Spinal cord (tissue), 10 donors: ENCODE results near the gene CCDC201. TPM values are rescaled to one million over a fixed set of nuclear protein-coding genes. Genes with fewer than 3 reads are reported as not detected.

Experiments used
- DNase-seq, 6 donors: peaks; one replicate each; pipeline versions ENCODE4 v3.0.0 to v3.0.0-alpha.2; 2013 to 2015; ENCODE audit warnings: low spot score in 6 of 6, low read depth in 4 of 6
- H3K27ac ChIP-seq: one replicate; pipeline ENCODE4 v1.5.1; 2013; ENCODE audit warnings: low read depth, low read length, control low read depth
- H3K27me3 ChIP-seq: one replicate; pipeline ENCODE4 v1.6.1; 2013; ENCODE audit warnings: low read length; ENCODE audit not compliant: control insufficient read depth, insufficient read depth
- H3K36me3 ChIP-seq: one replicate; pipeline ENCODE4 v1.6.1; 2013; ENCODE audit warnings: low read length; ENCODE audit not compliant: control insufficient read depth, insufficient read depth
- H3K4me1 ChIP-seq: one replicate; pipeline ENCODE4 v1.6.1; 2013; ENCODE audit warnings: low read length; ENCODE audit not compliant: control insufficient read depth, insufficient read depth
- H3K4me3 ChIP-seq: one replicate; pipeline ENCODE4 v1.5.1; 2013; ENCODE audit warnings: low read depth, low read length, control low read depth
- H3K9me3 ChIP-seq: one replicate; pipeline ENCODE4 v1.6.1; 2013; ENCODE audit warnings: low read length; ENCODE audit not compliant: control insufficient read depth, insufficient read depth
- WGBS: methylation state at CpG from one replicate; pipeline ENCODE4 v1.1.5; 2013; ENCODE audit warnings: missing lambda C conversion rate; ENCODE audit not compliant: insufficient coverage; 5-methylcytosine and 5-hydroxymethylcytosine counted together
- polyA plus RNA-seq, 2 donors: library from polyadenylated mRNA; unstranded; fragments of 120-200 nt; gene quantifications; one replicate each; pipeline ENCODE4 v1.2.1, GENCODE V29; 2013; ENCODE audit not compliant: insufficient read length in 2 of 2
- total RNA-seq, 2 donors: library from RNA; depleted of rRNA in 1 of 2; stranded (reverse); fragments of 120-200 nt in 1 of 2; fragments of >200 nt in 1 of 2; gene quantifications; one replicate each; pipeline versions ENCODE4 v1.2.3 to v1.2.4, GENCODE V29; 2013 to 2014
- donor health status: healthy.

CCDC201 gene
- total and polyA plus RNA-seq, 4 donors: not detected

- 38% methylated on average over 7 of the region's 14 CpGs for WGBS
- H3K9me3 ChIP-seq: no peaks in the 10 kb centered on the region
- H3K36me3 ChIP-seq: no peaks in the 10 kb centered on the region
- peaks cover 18% of the 10 kb centered on the region for H3K27me3 ChIP-seq
- no peak for DNase-seq
- H3K4me3 ChIP-seq: no peak overlapping the region
- peak overlapping the region; percentile 19 for H3K27ac ChIP-seq
- H3K4me1 ChIP-seq: peaks cover 21% of the 10 kb centered on the region
Measured at GRCh38 chr7:45888993-45889366, 16.1 kb upstream of the CCDC201 start.

- Histone ChIP-seq H3K36me3 (no peaks in the 10 kb centered on the region), H3K27me3 (peaks cover 18% of the 10 kb centered on the region), H3K4me1 (peaks cover 21% of the 10 kb centered on the region), H3K4me3 (peak within 1 kb of the TSS; percentile 28), H3K9me3 (no peaks in the 10 kb centered on the region), H3K27ac (peak within 1 kb of the TSS; percentile 19)
- WGBS: under 1% methylated on average over 72 of the region's 73 CpGs
- peak in 2 of 6 donors; percentile 21 to 57 for DNase-seq
Measured at GRCh38 chr7:45888185-45888992, 15.5 kb upstream of the CCDC201 start, which contains the start of gene IGFBP1. Gene IGFBP1, plus strand, starts transcription at chr7:45888488. Its CDS starts 165 bp downstream, at chr7:45888653.

- H3K4me3 ChIP-seq: no peak overlapping the region
- WGBS: 80% methylated on average over 2 of the region's 5 CpGs
- no peak for DNase-seq
- no peaks in the 10 kb centered on the region for H3K9me3 ChIP-seq
- H3K36me3 ChIP-seq: no peaks in the 10 kb centered on the region
- H3K27me3 ChIP-seq: peaks cover 18% of the 10 kb centered on the region
- H3K27ac ChIP-seq: no peak overlapping the region
- peaks cover 21% of the 10 kb centered on the region for H3K4me1 ChIP-seq
Measured at GRCh38 chr7:45886931-45887667, 14.2 kb upstream of the CCDC201 start.

- peak in 1 of 6 donors; percentile 10 for DNase-seq
- H3K9me3 ChIP-seq: no peaks in the 10 kb centered on the region
- no peaks in the 10 kb centered on the region for H3K36me3 ChIP-seq
- no peak overlapping the region for H3K4me3 ChIP-seq
- H3K27ac ChIP-seq: no peak overlapping the region
- H3K4me1 ChIP-seq: peaks cover 21% of the 10 kb centered on the region
- 63% methylated on average over 7 of the region's 7 CpGs for WGBS
- H3K27me3 ChIP-seq: peaks cover 18% of the 10 kb centered on the region
Measured at GRCh38 chr7:45885264-45885882, 12.5 kb upstream of the CCDC201 start.

- DNase-seq: no peak
- 83% methylated on average over 4 of the region's 4 CpGs for WGBS
- Histone ChIP-seq H3K27ac (no peak overlapping the region), H3K4me3 (no peak overlapping the region), H3K9me3 (no peaks in the 10 kb centered on the region), H3K36me3 (no peaks in the 10 kb centered on the region), H3K4me1 (peaks cover 19% of the 10 kb centered on the region), H3K27me3 (peaks cover 14% of the 10 kb centered on the region)
Measured at GRCh38 chr7:45884136-45884535, 11.3 kb upstream of the CCDC201 start.

- H3K9me3 ChIP-seq: peaks cover 5% of the 10 kb centered on the region
- WGBS: 36% methylated on average over 5 of the region's 5 CpGs
- H3K27ac ChIP-seq: no peak overlapping the region
- no peak for DNase-seq
- H3K36me3 ChIP-seq: no peaks in the 10 kb centered on the region
- peaks cover 8% of the 10 kb centered on the region for H3K4me1 ChIP-seq
- H3K4me3 ChIP-seq: no peak overlapping the region
- peaks cover 3% of the 10 kb centered on the region for H3K27me3 ChIP-seq
Measured at GRCh38 chr7:45882465-45882810, 9.6 kb upstream of the CCDC201 start.

- no peaks in the 10 kb centered on the region for H3K36me3 ChIP-seq
- peaks cover 8% of the 10 kb centered on the region for H3K4me1 ChIP-seq
- WGBS: 66% methylated on average over 9 of the region's 12 CpGs
- DNase-seq: no peak
- H3K4me3 ChIP-seq: no peak overlapping the region
- H3K27me3 ChIP-seq: no peaks in the 10 kb centered on the region
- peaks cover 5% of the 10 kb centered on the region for H3K9me3 ChIP-seq
- H3K27ac ChIP-seq: no peak overlapping the region
Measured at GRCh38 chr7:45881759-45882464, 9.0 kb upstream of the CCDC201 start.

GRCh38 chr7:45881280-45881758 lies 8.4 kb upstream of the CCDC201 start:
- Histone ChIP-seq H3K36me3 (no peaks in the 10 kb centered on the region), H3K4me3 (no peak overlapping the region), H3K4me1 (peaks cover 8% of the 10 kb centered on the region), H3K9me3 (peaks cover 5% of the 10 kb centered on the region), H3K27me3 (no peaks in the 10 kb centered on the region), H3K27ac (no peak overlapping the region)
- 98% methylated on average over 6 of the region's 9 CpGs for WGBS
- DNase-seq: no peak

GRCh38 chr7:45880433-45880860 lies 7.6 kb upstream of the CCDC201 start:
- no peak overlapping the region for H3K4me3 ChIP-seq
- no peaks in the 10 kb centered on the region for H3K27me3 ChIP-seq
- H3K9me3 ChIP-seq: peaks cover 5% of the 10 kb centered on the region
- no peak overlapping the region for H3K27ac ChIP-seq
- 96% methylated on average over 6 of the region's 7 CpGs for WGBS
- peaks cover 7% of the 10 kb centered on the region for H3K4me1 ChIP-seq
- H3K36me3 ChIP-seq: no peaks in the 10 kb centered on the region
- DNase-seq: no peak
